GM18517 (cell line): ENCODE data around the gene EMILIN2.

ENCODE experiments used
- ATAC-seq: cut with Tn5 transposase; IDR thresholded peaks from one replicate; pipeline ENCODE4 v1.9.1; 2021; ENCODE audit warnings: mild to moderate bottlenecking, moderate library complexity; ENCODE audit not compliant: unreplicated experiment

Gene EMILIN2

GRCh38 chr18:2948038-2948437 is 101.2 kb downstream of the EMILIN2 start:
- no peak for ATAC-seq

- no peak for ATAC-seq
Measured at GRCh38 chr18:2952605-2953004, 105.8 kb downstream of the EMILIN2 start.

- no peak for ATAC-seq
Measured at GRCh38 chr18:2953935-2954653, 107.3 kb downstream of the EMILIN2 start.

- ATAC-seq, result no peak
Measured at GRCh38 chr18:2954869-2955645, 108.3 kb downstream of the EMILIN2 start.

- ATAC-seq, result no peak
Measured at GRCh38 chr18:2956056-2956455, 109.2 kb downstream of the EMILIN2 start.

- peak; percentile 49 for ATAC-seq
Measured at GRCh38 chr18:2958819-2959298, 112.1 kb downstream of the EMILIN2 start.

GRCh38 chr18:2959341-2959740 is 112.5 kb downstream of the EMILIN2 start:
- ATAC-seq, result no peak

GRCh38 chr18:2960983-2961696 is 114.3 kb downstream of the EMILIN2 start:
- ATAC-seq, result no peak

- no peak for ATAC-seq
Measured at GRCh38 chr18:2961821-2962220, 115.0 kb downstream of the EMILIN2 start.

GRCh38 chr18:2963048-2963447 is 116.2 kb downstream of the EMILIN2 start:
- ATAC-seq, result no peak

GRCh38 chr18:2964361-2965010 is 117.7 kb downstream of the EMILIN2 start:
- no peak for ATAC-seq
